ENCODE data around the gene ACKR3. TPM values are rescaled to one million over a fixed set of nuclear protein-coding genes. Genes with fewer than 3 reads are reported as not detected.

Gene ACKR3
- total and polyA plus RNA-seq, 2 experiments from 2014 or later: 1.0 to 3.0 TPM

DNA sequence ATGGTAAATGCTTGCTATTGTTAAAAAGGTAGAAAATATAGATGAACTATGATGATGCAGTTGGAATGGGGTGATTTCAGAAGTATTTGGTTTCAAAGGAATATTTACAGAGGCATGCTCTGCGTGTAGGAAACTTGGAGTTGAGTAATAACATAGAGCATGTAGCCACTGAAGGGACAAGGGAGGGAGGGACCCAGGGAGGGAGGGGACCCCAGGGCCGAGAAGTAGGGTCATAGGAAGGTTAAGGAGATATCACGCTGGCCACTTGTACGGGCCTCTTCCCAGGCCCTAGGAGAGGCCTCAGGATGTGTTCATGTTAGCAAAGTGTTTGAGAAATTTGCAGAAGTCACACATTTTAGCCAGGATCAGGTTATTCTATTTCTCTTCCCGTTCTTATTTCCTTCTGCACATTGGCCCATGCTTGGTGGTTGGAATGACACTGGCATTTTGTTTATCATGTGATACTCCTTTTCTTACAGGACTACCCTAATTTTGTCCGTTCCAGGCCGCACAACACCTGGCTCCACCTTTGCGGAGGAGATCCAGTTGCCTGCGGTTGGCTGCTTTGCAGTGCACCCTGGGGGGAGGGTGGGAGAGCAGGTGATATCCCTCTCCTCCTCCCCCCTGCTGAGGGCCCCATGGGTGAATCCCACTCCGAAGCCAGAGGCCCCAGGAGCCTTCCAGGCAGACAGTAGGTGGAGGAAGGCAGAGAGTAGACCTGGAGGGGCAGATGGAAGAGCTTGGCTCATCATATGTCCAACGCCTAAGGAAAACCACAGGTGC is 16.9 kb upstream of the ACKR3 start:
- H3K4me3 Mint-ChIP-seq: no peak overlapping the region
- TF ChIP-seq JUNB (IDR thresholded peaks at IDR 0.05; ENCODE audit: unreplicated experiment) (no peak), CREB1 (CRISPR knock-in tag; IDR thresholded peaks at IDR 0.05; ENCODE audit: low read depth) (no peak), POLR2AphosphoS5 (IDR thresholded peaks at IDR 0.05; ENCODE audit: low read depth) (no peak), EZH2 (IDR thresholded peaks at IDR 0.05; ENCODE audit: low read depth, unreplicated experiment) (no peak), EZH2phosphoT487 (IDR thresholded peaks at IDR 0.05; ENCODE audit: unreplicated experiment) (no peak), ZNF114 (CRISPR knock-in tag; IDR thresholded peaks at IDR 0.05) (no peak), ZNF462 (CRISPR knock-in tag; IDR thresholded peaks at IDR 0.05) (no peak), ZNF331 (CRISPR knock-in tag; IDR thresholded peaks at IDR 0.05; ENCODE audit: low read depth) (no peak), NANOG (IDR thresholded peaks at IDR 0.05; ENCODE audit: borderline replicate concordance) (no peak), STAT1 (IDR thresholded peaks at IDR 0.05; ENCODE audit: unreplicated experiment) (no peak)
- TF ChIP-seq, protein P1, sequence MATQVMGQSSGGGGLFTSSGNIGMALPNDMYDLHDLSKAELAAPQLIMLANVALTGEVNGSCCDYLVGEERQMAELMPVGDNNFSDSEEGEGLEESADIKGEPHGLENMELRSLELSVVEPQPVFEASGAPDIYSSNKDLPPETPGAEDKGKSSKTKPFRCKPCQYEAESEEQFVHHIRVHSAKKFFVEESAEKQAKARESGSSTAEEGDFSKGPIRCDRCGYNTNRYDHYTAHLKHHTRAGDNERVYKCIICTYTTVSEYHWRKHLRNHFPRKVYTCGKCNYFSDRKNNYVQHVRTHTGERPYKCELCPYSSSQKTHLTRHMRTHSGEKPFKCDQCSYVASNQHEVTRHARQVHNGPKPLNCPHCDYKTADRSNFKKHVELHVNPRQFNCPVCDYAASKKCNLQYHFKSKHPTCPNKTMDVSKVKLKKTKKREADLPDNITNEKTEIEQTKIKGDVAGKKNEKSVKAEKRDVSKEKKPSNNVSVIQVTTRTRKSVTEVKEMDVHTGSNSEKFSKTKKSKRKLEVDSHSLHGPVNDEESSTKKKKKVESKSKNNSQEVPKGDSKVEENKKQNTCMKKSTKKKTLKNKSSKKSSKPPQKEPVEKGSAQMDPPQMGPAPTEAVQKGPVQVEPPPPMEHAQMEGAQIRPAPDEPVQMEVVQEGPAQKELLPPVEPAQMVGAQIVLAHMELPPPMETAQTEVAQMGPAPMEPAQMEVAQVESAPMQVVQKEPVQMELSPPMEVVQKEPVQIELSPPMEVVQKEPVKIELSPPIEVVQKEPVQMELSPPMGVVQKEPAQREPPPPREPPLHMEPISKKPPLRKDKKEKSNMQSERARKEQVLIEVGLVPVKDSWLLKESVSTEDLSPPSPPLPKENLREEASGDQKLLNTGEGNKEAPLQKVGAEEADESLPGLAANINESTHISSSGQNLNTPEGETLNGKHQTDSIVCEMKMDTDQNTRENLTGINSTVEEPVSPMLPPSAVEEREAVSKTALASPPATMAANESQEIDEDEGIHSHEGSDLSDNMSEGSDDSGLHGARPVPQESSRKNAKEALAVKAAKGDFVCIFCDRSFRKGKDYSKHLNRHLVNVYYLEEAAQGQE (IDR thresholded peaks at IDR 0.05; ENCODE audit: unreplicated experiment): no peak
- TF ChIP-seq, protein P2, sequence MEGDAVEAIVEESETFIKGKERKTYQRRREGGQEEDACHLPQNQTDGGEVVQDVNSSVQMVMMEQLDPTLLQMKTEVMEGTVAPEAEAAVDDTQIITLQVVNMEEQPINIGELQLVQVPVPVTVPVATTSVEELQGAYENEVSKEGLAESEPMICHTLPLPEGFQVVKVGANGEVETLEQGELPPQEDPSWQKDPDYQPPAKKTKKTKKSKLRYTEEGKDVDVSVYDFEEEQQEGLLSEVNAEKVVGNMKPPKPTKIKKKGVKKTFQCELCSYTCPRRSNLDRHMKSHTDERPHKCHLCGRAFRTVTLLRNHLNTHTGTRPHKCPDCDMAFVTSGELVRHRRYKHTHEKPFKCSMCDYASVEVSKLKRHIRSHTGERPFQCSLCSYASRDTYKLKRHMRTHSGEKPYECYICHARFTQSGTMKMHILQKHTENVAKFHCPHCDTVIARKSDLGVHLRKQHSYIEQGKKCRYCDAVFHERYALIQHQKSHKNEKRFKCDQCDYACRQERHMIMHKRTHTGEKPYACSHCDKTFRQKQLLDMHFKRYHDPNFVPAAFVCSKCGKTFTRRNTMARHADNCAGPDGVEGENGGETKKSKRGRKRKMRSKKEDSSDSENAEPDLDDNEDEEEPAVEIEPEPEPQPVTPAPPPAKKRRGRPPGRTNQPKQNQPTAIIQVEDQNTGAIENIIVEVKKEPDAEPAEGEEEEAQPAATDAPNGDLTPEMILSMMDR (conservative IDR thresholded peaks at IDR 0.05; ENCODE audit: low read depth in 2 of 2): no peak
- TF ChIP-seq, protein P3, sequence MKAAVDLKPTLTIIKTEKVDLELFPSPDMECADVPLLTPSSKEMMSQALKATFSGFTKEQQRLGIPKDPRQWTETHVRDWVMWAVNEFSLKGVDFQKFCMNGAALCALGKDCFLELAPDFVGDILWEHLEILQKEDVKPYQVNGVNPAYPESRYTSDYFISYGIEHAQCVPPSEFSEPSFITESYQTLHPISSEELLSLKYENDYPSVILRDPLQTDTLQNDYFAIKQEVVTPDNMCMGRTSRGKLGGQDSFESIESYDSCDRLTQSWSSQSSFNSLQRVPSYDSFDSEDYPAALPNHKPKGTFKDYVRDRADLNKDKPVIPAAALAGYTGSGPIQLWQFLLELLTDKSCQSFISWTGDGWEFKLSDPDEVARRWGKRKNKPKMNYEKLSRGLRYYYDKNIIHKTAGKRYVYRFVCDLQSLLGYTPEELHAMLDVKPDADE (IDR thresholded peaks at IDR 0.05): no peak

More for the DNA sequence above, 16.9 kb upstream of the ACKR3 start:
- Histone ChIP-seq H3K79me2 (replicated peaks; ENCODE audit: insufficient read depth) (no peaks in the 10 kb centered on the region), H3K9me2 (ENCODE audit: insufficient read depth) (peaks cover 9% of the 10 kb centered on the region; the same call in 1 of the 2 replicates), H3K4me3 (no peak overlapping the region), H3K27me3 (ENCODE audit: insufficient read depth) (no peaks in the 10 kb centered on the region), H3K36me3 (ENCODE audit: insufficient read depth) (no peaks in the 10 kb centered on the region), H3K4me2 (no peak overlapping the region), H3K4me1 (ENCODE audit: insufficient read depth) (peaks cover 6% of the 10 kb centered on the region), H2AFZ (no peak overlapping the region), H3K27ac (ENCODE audit: low read depth) (no peak overlapping the region), H3F3A (replicated peaks; ENCODE audit: low read depth) (no peaks in the 10 kb centered on the region), H4K20me1 (replicated peaks; ENCODE audit: insufficient read depth) (no peaks in the 10 kb centered on the region)
- H3K36me3 Mint-ChIP-seq (ENCODE audit: low read depth): no peaks in the 10 kb centered on the region; the same call in 2 of the 3 replicates
- H3K9me3 Mint-ChIP-seq: peaks cover 6% of the 10 kb centered on the region; the same call in 1 of the 3 replicates
- no peak for ATAC-seq
- no peak for DNase-seq (ENCODE audit: low spot score)
- peaks cover 30% of the 10 kb centered on the region for H3K4me1 Mint-ChIP-seq
- peaks cover 11% of the 10 kb centered on the region for H3K27me3 Mint-ChIP-seq (ENCODE audit: insufficient read depth, low read depth, poor library complexity)
- H3K27ac Mint-ChIP-seq: no peak overlapping the region

All from GM23338 (cell line).